Keratinocyte (primary cell): Measurements from ENCODE around the gene GPR152. TPM values are rescaled to one million over a fixed set of nuclear protein-coding genes. Genes with fewer than 3 reads are reported as not detected.

ENCODE experiments used
- DNase-seq: peaks from one replicate; pipeline ENCODE4 v3.0.0-alpha.2; 2011; ENCODE audit warnings: low read depth, missing footprints, low spot score
- FAIRE-seq: peaks from 2 replicates; lab custom pipeline; 2011; peaks lifted over from hg19 to GRCh38; lab: Jason Lieb, UNC
- H2AFZ ChIP-seq: 2 replicates; pipeline ENCODE4 v1.6.0; 2012; ENCODE audit warnings: low read length, control low read depth, inconsistent platforms; ENCODE audit not compliant: control insufficient read depth
- H3K27ac ChIP-seq: 2 replicates; pipeline ENCODE4 v1.5.1; 2011; ENCODE audit warnings: low read length; ENCODE audit not compliant: control insufficient read depth, insufficient read depth
- H3K27me3 ChIP-seq: 3 replicates; pipeline ENCODE4 v1.6.0; 2011; ENCODE audit warnings: low read length; ENCODE audit not compliant: control insufficient read depth, insufficient read depth; ENCODE audit errors: extremely low read depth
- H3K36me3 ChIP-seq, 2 experiments: 2 replicates in 1 of 2; 3 replicates in 1 of 2; pipeline ENCODE4 v1.5.1; 2011; ENCODE audit warnings: low read length in 2 of 2, mild to moderate bottlenecking in 1 of 2; ENCODE audit not compliant: control insufficient read depth in 2 of 2, insufficient read depth in 2 of 2; ENCODE audit errors: extremely low read depth in 1 of 2
- H3K4me1 ChIP-seq: 3 replicates; pipeline ENCODE4 v1.5.1; 2011; ENCODE audit warnings: low read length; ENCODE audit not compliant: control insufficient read depth, insufficient read depth; ENCODE audit errors: extremely low read depth
- H3K4me2 ChIP-seq: 3 replicates; pipeline ENCODE4 v1.6.0; 2011; ENCODE audit warnings: low read depth, low read length; ENCODE audit not compliant: control insufficient read depth, insufficient read depth; ENCODE audit errors: extremely low read depth
- H3K4me3 ChIP-seq, 3 experiments: fragments of 200-600 bp in 1 of 3; sonication (generic) in 1 of 3; 2 replicates in 2 of 3; 3 replicates in 1 of 3; pipeline ENCODE4 v1.5.1; 2011 to 2016; ENCODE audit warnings: low read length in 3 of 3, mild to moderate bottlenecking in 3 of 3, control low read depth in 2 of 3, inconsistent platforms in 1 of 3, low read depth in 1 of 3, mixed read lengths in 1 of 3, mixed run types in 1 of 3, moderate library complexity in 1 of 3; ENCODE audit not compliant: control insufficient read depth in 2 of 3, insufficient read depth in 2 of 3; ENCODE audit errors: extremely low read depth in 1 of 3
- H3K79me2 ChIP-seq: 2 replicates; pipeline ENCODE4 v1.6.0; 2012; ENCODE audit warnings: low read length; ENCODE audit not compliant: control insufficient read depth, insufficient read depth
- H3K9ac ChIP-seq: 3 replicates; pipeline ENCODE4 v1.6.0; 2011; ENCODE audit warnings: low read length; ENCODE audit not compliant: control insufficient read depth, insufficient read depth; ENCODE audit errors: extremely low read depth
- H3K9me1 ChIP-seq: 3 replicates; pipeline ENCODE4 v1.6.0; 2011; ENCODE audit warnings: low read length; ENCODE audit not compliant: control insufficient read depth, insufficient read depth; ENCODE audit errors: extremely low read depth
- H3K9me3 ChIP-seq: 2 replicates; pipeline ENCODE4 v1.5.1; 2012; ENCODE audit warnings: low read depth, low read length; ENCODE audit not compliant: control insufficient read depth
- H4K20me1 ChIP-seq: 3 replicates; pipeline ENCODE4 v1.6.0; 2011; ENCODE audit warnings: low read length; ENCODE audit not compliant: control insufficient read depth, insufficient read depth; ENCODE audit errors: extremely low read depth
- EZH2 ChIP-seq: IDR thresholded peaks from one replicate; pipeline ENCODE4 v1.6.1; 2012; ENCODE audit warnings: inconsistent platforms, mild to moderate bottlenecking, low read length, moderate library complexity
- dilution Hi-C: fragments of 300-500 bp; cut with MboI; formaldehyde crosslinking; loops from one replicate; pipeline ENCODE4 v1.7.0; 2020; ENCODE audit warnings: low sequenced_read_pairs; ENCODE audit not compliant: extremely low pct_ligation_motif_present
- polyA plus RNA-seq, 5 experiments: library from polyadenylated mRNA; depleted of rRNA in 3 of 5; stranded (reverse) in 3 of 5; stranded (forward) in 1 of 5; unstranded in 1 of 5; fragments of >200 nt; gene quantifications; 1 replicate in 1 of 5; 2 replicates in 3 of 5; 3 replicates in 1 of 5; pipeline versions ENCODE4 v1.2.1 to v1.2.3, GENCODE V29; 2011 to 2012; ENCODE audit warnings: missing spikeins in 2 of 5, low read depth in 1 of 5, low replicate concordance in 1 of 5
- TF ChIP-seq, protein P1 (sequence below), 3 experiments: IDR thresholded peaks in 1 of 3; conservative IDR thresholded peaks in 1 of 3; optimal IDR thresholded peaks in 1 of 3; 2 replicates in 2 of 3; 3 replicates in 1 of 3; pipeline versions ENCODE3 to v1.5.1; 2011; ENCODE audit warnings: low read length in 3 of 3, mild to moderate bottlenecking in 3 of 3, moderate library complexity in 2 of 3, control low read depth in 1 of 3, inconsistent platforms in 1 of 3; ENCODE audit not compliant: insufficient read depth in 2 of 3; ENCODE audit errors: extremely low read depth in 1 of 3

GPR152 gene
- polyA plus RNA-seq, 1 donor (not counting 4 experiments of a cell fraction or from before 2014, with no cell fraction given), result not detected

DNA sequence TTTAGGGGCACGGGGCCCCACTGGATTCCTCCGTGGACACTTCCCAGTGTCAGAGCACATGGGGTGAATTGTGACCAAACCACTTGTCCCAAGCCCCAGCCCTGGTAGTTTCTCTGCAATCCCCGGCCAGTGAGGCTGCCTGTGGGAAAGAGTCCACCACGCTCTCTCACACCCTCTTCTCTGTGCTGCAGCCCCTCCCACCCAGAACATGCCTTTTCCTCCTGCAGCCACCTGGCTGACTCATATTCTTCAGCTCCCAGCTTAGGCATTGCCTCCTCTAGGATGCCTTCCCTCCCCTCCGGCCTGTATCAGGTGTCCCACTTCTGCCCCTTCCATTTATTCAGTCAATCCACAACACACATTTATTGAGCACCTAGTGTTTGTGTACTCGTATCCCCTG lies 29.6 kb downstream of the GPR152 start:
- Histone ChIP-seq H3K36me3 (no peaks in the 10 kb centered on the region), H2AFZ (peak overlapping the region; percentile 49), H3K27ac (peak overlapping the region; percentile 61), H3K9ac (peak overlapping the region; percentile 3), H4K20me1 (no peaks in the 10 kb centered on the region), H3K4me3 (no peak overlapping the region), H3K4me1 (peaks cover 26% of the 10 kb centered on the region), H3K4me2 (peak overlapping the region; percentile 37), H3K79me2 (no peaks in the 10 kb centered on the region), H3K9me3 (no peaks in the 10 kb centered on the region), H3K27me3 (peaks cover 4% of the 10 kb centered on the region), H3K9me1 (no peaks in the 10 kb centered on the region)
- TF ChIP-seq, protein P1, sequence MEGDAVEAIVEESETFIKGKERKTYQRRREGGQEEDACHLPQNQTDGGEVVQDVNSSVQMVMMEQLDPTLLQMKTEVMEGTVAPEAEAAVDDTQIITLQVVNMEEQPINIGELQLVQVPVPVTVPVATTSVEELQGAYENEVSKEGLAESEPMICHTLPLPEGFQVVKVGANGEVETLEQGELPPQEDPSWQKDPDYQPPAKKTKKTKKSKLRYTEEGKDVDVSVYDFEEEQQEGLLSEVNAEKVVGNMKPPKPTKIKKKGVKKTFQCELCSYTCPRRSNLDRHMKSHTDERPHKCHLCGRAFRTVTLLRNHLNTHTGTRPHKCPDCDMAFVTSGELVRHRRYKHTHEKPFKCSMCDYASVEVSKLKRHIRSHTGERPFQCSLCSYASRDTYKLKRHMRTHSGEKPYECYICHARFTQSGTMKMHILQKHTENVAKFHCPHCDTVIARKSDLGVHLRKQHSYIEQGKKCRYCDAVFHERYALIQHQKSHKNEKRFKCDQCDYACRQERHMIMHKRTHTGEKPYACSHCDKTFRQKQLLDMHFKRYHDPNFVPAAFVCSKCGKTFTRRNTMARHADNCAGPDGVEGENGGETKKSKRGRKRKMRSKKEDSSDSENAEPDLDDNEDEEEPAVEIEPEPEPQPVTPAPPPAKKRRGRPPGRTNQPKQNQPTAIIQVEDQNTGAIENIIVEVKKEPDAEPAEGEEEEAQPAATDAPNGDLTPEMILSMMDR (optimal IDR thresholded peaks at IDR 0.05 in 1 of 3, IDR thresholded peaks at IDR 0.05 in 1 of 3, conservative IDR thresholded peaks at IDR 0.05 in 1 of 3; ENCODE audit: extremely low read depth in 1 of 3, insufficient read depth in 2 of 3, low read length in 3 of 3), result no peak
- no peak for TF ChIP-seq EZH2
- dilution Hi-C loops, result no loop called here
- DNase-seq, result no peak
- peak; percentile 97 for FAIRE-seq

DNA sequence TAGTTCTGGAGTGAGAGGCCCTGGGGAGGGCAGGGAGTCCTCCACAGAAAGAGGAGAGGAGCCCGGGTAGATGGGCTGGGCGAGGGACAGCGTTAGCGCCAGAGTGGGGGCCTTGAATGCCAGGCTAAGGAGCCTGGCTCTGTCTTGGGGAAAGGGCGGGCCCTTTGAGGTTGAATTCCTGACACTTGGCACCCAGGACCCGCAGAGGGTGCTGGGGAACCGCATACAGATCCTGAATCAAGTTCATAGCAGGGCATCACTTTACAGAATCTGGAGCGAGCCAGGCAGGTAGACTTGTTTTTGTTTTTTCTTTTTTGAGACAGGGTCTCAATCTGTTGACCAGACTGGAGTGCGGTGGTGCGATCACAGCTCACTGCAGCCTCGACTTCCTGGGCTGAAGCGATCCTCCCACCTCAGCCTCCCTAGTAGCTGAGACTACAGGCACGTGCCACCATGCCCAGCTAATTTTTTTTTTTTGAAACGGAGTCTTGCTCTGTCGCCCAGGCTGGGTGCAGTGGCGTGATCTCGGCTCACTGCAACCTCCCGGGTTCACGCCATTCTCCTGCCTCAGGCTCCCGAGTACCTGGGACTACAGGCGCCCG lies 31.0 kb downstream of the GPR152 start:
- no peak overlapping the region for H3K27ac ChIP-seq
- dilution Hi-C loops, result no loop called here
- H3K4me2 ChIP-seq, result peak overlapping the region; percentile 76
- peaks cover 22% of the 10 kb centered on the region for H3K4me1 ChIP-seq
- H4K20me1 ChIP-seq, result no peaks in the 10 kb centered on the region
- H3K27me3 ChIP-seq, result peaks cover 4% of the 10 kb centered on the region
- TF ChIP-seq, protein P1 (optimal IDR thresholded peaks at IDR 0.05 in 1 of 3, IDR thresholded peaks at IDR 0.05 in 1 of 3, conservative IDR thresholded peaks at IDR 0.05 in 1 of 3; ENCODE audit: extremely low read depth in 1 of 3, insufficient read depth in 2 of 3, low read length in 3 of 3), result peak in 2 of 3 experiments; percentile 4 to 22
- no peak for TF ChIP-seq EZH2
- H3K9ac ChIP-seq, result peak overlapping the region; percentile 56
- no peak for FAIRE-seq
- H3K9me3 ChIP-seq, result no peaks in the 10 kb centered on the region
- DNase-seq, result no peak
- peak overlapping the region in 2 of 3 experiments; percentile 18 to 59 for H3K4me3 ChIP-seq
- H2AFZ ChIP-seq, result peak overlapping the region; percentile 73
- H3K36me3 ChIP-seq, result no peaks in the 10 kb centered on the region
- no peaks in the 10 kb centered on the region for H3K79me2 ChIP-seq
- H3K9me1 ChIP-seq, result no peaks in the 10 kb centered on the region
